Choroid plexus epithelial cell (primary cell): ENCODE measurements around the gene SDF2L1.
"Not testable (repeated sequence)": the region's sequence is repeated elsewhere in the genome, so short reads cannot be mapped to it uniquely, and the experiment has no call there.

ENCODE experiments used
- DNase-seq: peaks from one replicate; pipeline ENCODE4 v3.0.0-alpha.2; 2010; ENCODE audit warnings: low read depth
- H3K4me3 ChIP-seq: 2 replicates; pipeline ENCODE4 v1.5.1; 2011; ENCODE audit warnings: low read depth, mild to moderate bottlenecking, control low read depth, low read length, moderate library complexity
- TF ChIP-seq, protein P1 (sequence below): conservative IDR thresholded peaks from 2 replicates; pipeline ENCODE4 v1.5.1; 2011; ENCODE audit warnings: low read depth, mild to moderate bottlenecking, control low read depth, inconsistent platforms, low read length, moderate library complexity

SDF2L1 gene, protein sequence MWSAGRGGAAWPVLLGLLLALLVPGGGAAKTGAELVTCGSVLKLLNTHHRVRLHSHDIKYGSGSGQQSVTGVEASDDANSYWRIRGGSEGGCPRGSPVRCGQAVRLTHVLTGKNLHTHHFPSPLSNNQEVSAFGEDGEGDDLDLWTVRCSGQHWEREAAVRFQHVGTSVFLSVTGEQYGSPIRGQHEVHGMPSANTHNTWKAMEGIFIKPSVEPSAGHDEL

DNA sequence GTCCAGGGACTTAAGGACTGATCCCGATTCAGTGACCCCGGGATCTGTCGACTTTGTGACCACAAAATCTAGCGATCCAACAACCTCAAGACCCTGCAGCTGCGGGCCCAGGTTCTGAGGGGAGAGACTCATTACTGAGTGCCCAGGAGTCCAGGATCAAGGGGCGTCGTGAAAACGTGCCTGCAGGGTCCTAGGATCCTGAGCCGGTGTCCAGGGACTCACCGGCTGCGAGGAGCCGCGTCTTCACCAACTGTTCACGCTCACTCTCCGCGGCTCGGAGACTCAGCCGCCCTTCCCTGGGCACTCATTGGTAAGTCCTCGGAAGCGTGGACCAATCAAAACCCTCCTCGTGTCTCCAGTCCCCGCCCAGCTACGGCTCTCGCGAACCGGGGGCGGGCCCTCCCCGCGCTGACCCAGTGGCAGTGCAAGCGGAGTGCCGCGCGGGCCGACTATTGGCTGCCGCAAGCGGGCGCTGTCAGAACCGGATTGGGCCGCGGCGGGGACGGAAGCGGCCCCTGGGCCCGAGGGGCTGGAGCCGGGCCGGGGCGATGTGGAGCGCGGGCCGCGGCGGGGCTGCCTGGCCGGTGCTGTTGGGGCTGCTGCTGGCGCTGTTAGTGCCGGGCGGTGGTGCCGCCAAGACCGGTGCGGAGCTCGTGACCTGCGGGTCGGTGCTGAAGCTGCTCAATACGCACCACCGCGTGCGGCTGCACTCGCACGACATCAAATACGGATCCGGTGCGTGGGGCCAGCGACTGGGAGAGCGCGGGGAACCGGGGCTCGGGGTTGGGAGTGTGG is at the start of gene SDF2L1:
SDF2L1 (plus strand) TSS at position 514 of the 795 bp plus-strand sequence; CDS start at position 549, 35 bp downstream.
- TF ChIP-seq, protein P1, sequence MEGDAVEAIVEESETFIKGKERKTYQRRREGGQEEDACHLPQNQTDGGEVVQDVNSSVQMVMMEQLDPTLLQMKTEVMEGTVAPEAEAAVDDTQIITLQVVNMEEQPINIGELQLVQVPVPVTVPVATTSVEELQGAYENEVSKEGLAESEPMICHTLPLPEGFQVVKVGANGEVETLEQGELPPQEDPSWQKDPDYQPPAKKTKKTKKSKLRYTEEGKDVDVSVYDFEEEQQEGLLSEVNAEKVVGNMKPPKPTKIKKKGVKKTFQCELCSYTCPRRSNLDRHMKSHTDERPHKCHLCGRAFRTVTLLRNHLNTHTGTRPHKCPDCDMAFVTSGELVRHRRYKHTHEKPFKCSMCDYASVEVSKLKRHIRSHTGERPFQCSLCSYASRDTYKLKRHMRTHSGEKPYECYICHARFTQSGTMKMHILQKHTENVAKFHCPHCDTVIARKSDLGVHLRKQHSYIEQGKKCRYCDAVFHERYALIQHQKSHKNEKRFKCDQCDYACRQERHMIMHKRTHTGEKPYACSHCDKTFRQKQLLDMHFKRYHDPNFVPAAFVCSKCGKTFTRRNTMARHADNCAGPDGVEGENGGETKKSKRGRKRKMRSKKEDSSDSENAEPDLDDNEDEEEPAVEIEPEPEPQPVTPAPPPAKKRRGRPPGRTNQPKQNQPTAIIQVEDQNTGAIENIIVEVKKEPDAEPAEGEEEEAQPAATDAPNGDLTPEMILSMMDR, result no peak
- peak within 1 kb of the TSS; percentile 79 for H3K4me3 ChIP-seq
- DNase-seq, result peak; percentile 99

DNA sequence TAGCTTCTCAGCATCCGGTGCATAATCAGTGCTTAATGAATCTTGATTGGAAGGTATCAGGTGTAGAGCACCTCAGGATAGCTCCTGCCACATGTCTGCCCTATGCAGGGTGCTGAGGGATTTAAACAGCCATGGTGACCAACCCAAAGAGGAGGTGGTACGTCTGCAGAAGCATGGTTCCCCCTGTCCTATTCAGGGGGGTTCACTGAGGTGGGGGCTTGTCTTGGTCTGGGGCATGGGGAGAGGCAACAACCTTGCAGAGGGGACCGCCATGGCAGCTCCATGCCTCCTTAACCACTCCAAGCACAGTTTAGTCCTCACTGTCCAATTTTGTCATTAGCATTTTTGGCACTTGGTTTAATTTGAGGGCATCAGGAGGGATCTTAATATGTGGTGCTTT is 49.7 kb upstream of the SDF2L1 start:
- TF ChIP-seq, protein P1, result no peak
- H3K4me3 ChIP-seq, result no peak overlapping the region
- no peak for DNase-seq

DNA sequence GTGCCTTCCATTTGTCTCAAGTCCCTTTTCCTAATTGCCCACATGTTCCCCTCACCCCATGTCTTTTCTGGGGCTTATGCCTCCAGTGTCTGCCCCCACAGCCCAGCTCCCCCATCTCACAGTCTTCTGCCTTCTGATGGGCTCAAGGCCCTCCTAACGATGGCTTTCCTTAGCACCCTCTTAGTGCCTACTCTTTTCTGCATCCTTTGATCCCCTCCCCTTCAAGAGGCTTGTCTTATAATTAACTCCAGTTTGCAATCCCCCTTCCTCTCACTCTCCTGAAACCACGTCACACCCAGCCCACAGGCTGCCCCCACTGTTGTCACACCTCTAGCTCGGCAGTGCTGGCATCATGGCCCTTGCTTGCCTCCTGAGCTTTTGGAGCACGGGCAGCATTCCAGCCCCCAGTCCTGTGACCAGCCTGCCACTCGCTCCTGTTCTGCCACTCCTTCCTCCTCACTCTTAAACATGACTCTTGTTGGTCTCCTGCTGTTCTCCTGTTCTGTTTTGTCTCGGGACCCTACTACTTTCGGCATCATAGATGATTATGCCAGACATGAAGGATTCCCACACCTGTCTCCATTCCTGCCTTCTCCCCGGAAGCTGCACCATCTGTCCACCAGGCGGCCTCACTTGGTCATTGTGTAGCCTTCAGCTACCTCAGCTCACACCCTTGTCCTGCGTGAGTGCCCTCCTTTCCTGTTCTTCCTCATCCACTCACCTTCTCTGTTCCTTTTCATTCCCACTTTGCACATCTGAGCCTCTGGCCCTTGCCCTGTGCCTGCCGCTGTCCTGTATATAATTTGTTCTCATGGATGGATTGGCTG is 48.5 kb upstream of the SDF2L1 start:
- TF ChIP-seq, protein P1, result peak; percentile 55
- H3K4me3 ChIP-seq, result no peak overlapping the region
- DNase-seq, result no peak

DNA sequence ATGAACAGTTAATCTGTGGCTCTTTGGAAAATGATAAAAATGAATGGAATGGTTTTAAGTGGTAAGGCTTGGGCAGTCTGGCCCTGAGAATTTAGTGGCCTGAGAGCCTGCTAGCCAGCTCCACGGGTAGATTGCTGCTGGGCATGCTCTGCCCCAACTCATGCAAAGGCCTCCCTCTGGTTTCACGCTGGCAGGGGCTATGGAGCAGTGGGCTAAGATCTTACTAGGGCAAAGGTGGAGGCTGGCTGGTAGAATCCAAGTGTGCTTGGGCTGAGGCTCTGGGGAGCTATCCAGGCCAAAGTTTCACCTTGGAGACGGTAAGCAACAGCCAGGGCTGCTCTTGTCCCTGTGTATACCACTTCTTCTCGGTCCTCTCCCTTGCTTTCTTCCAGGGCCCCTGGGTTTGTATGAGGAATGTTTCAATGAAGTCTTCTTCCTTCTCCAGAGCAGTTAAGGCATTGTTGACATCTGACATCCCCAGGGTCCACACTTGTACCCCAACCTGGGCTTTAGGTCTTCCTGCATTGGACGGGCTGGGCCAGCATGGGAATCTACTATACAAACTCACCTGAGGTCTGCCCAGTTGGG is 47.1 kb upstream of the SDF2L1 start:
- TF ChIP-seq, protein P1, result no peak
- H3K4me3 ChIP-seq, result no peak overlapping the region
- DNase-seq, result no peak

DNA sequence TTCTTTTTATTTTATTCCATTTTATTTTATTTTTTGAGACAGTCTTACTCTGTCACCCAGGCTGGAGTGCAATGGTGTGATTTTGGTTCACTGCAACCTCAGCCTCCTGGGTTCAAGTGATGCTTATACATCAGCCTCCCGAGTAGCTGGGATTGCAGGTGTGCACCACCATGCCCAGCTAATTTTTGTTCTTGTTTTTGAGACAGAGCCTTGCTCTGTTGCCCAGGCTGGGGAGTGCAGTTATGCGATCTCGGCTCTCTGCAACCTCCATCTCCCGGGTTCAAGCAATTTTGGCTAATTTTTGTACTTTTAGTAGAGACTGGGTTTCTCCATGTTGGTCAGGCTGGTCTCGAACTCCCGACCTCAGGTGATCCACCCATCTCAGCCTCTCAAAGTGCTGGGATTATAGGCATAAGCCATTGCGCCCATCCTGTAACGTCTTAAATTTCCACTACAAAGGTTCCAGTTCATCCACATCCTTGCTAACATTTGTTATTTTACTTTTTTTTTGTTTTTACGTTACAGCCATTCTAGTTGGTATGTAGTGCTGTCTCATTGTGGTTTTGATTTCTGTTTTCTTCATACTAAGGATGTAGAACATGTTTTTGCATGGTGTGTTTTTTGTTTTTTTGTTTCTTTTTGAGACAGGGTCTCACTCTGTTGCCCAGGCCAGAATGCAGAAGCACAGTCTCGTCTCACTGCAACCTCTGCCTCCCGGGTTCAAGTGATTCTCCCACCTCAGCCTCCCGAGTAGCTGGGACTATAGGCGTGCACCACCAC is 45.6 kb upstream of the SDF2L1 start:
- not testable (repeated sequence) for H3K4me3 ChIP-seq, DNase-seq

- no peak overlapping the region for H3K4me3 ChIP-seq
- TF ChIP-seq, protein P1, result no peak
- DNase-seq, result no peak
Observed at GRCh38 chr22:21598302-21598701, 43.8 kb upstream of the SDF2L1 start.
